H1 (cell line): Measurements from ENCODE around the gene ENPP6.

ENCODE experiments used
- CBX8 ChIP-seq: fragments of 300-800, 300-1000 bp; sonication (generic); IDR thresholded peaks from 2 replicates; pipeline ENCODE4 v1.7.1; 2016; ENCODE audit warnings: low read depth, low read length, borderline replicate concordance
- CHD2 ChIP-seq: IDR thresholded peaks from 2 replicates; pipeline ENCODE4 v1.6.1; 2012; ENCODE audit warnings: low read length, improper control_type of control experiment
- MAFK ChIP-seq: IDR thresholded peaks from 2 replicates; pipeline ENCODE4 v1.6.1; 2012; ENCODE audit warnings: low read depth, mild to moderate bottlenecking, improper control_type of control experiment, low read length
- POLR2AphosphoS5 ChIP-seq: IDR thresholded peaks from 2 replicates; pipeline ENCODE4 v1.6.1; 2011; ENCODE audit warnings: low read depth, low read length
- RAD21 ChIP-seq, 2 experiments: IDR thresholded peaks in 1 of 2; conservative IDR thresholded peaks in 1 of 2; 2 replicates each; pipeline ENCODE4 v1.6.1; 2011; ENCODE audit warnings: low read depth in 2 of 2, low read length in 2 of 2, improper control_type of control experiment in 1 of 2, inconsistent platforms in 1 of 2, mild to moderate bottlenecking in 1 of 2, moderate library complexity in 1 of 2
- RNF2 ChIP-seq: fragments of 200-900, 300-1000 bp; sonication (generic); IDR thresholded peaks from 2 replicates; pipeline ENCODE4 v1.7.1; 2016; ENCODE audit warnings: borderline replicate concordance, low read depth, mild to moderate bottlenecking, antibody characterized with exemption, low read length; ENCODE audit not compliant: poor library complexity, severe bottlenecking; ENCODE audit errors: missing control alignments
- SP1 ChIP-seq: IDR thresholded peaks from 2 replicates; pipeline ENCODE4 v1.6.1; 2011; ENCODE audit warnings: low read depth, low read length
- SP2 ChIP-seq: IDR thresholded peaks from 2 replicates; pipeline ENCODE4 v1.6.1; 2012; ENCODE audit warnings: mild to moderate bottlenecking, low read length, inconsistent platforms
- TCF12 ChIP-seq: IDR thresholded peaks from 2 replicates; pipeline ENCODE4 v1.6.1; 2011; ENCODE audit warnings: low read depth, mild to moderate bottlenecking, low read length
- TF ChIP-seq, protein P1 (sequence below), 3 experiments: IDR thresholded peaks; 1 replicate in 2 of 3; 2 replicates in 1 of 3; pipeline versions ENCODE4 v1.5.1 to v1.6.1; 2011; ENCODE audit warnings: low read length in 3 of 3, mild to moderate bottlenecking in 3 of 3, inconsistent platforms in 2 of 3, low read depth in 1 of 3, moderate library complexity in 1 of 3; ENCODE audit not compliant: insufficient read depth in 1 of 3; ENCODE audit errors: control extremely low read depth in 1 of 3

DNA sequence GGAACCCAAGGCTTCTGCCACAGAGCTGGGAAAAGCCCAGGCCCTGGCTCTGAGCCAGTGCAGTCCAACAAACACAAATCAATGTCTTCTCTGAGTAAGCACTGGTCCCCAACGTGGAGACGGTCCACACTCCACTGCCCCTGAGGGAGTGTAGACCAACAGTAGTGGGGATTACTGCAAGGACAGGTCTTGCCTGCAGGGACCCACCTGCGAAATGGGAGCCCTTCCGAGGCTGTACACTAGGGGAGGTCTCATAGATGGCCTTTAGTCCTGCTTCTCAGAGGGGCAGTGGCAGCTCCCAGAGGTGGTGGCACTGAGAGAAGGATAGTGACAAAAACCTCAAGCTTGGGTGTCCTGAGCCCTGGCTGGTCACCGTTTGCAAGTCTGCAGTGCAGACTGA lies 19.5 kb downstream of the ENPP6 start:
- TF ChIP-seq POLR2AphosphoS5 (no peak), SP1 (no peak), RAD21 (IDR thresholded peaks at IDR 0.05 in 1 of 2, conservative IDR thresholded peaks at IDR 0.05 in 1 of 2; ENCODE audit: low read depth in 2 of 2, low read length in 2 of 2) (no peak), SP2 (no peak), TCF12 (no peak), RNF2 (no peak), MAFK (no peak), CHD2 (no peak), CBX8 (no peak)
- TF ChIP-seq, protein P1, sequence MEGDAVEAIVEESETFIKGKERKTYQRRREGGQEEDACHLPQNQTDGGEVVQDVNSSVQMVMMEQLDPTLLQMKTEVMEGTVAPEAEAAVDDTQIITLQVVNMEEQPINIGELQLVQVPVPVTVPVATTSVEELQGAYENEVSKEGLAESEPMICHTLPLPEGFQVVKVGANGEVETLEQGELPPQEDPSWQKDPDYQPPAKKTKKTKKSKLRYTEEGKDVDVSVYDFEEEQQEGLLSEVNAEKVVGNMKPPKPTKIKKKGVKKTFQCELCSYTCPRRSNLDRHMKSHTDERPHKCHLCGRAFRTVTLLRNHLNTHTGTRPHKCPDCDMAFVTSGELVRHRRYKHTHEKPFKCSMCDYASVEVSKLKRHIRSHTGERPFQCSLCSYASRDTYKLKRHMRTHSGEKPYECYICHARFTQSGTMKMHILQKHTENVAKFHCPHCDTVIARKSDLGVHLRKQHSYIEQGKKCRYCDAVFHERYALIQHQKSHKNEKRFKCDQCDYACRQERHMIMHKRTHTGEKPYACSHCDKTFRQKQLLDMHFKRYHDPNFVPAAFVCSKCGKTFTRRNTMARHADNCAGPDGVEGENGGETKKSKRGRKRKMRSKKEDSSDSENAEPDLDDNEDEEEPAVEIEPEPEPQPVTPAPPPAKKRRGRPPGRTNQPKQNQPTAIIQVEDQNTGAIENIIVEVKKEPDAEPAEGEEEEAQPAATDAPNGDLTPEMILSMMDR (IDR thresholded peaks at IDR 0.05; ENCODE audit: control extremely low read depth in 1 of 3, insufficient read depth in 1 of 3, low read depth in 1 of 3, low read length in 3 of 3), result no peak
